ENCODE measurements around the gene UNCX. TPM values are rescaled to one million over a fixed set of nuclear protein-coding genes. Genes with fewer than 3 reads are reported as not detected.
A peak's percentile ranks its signal among the peaks of the same experiment; 100 is the strongest.

The UNCX gene
- total RNA-seq, 2 donors from 2014 or later = not detected

GRCh38 chr7:1241603-1242255, 9.1 kb downstream of the UNCX start:
- no peak overlapping the region for H3K4me3 Mint-ChIP-seq
- H3K9me3 Mint-ChIP-seq = no peaks in the 10 kb centered on the region
- H3K27ac Mint-ChIP-seq = no peak overlapping the region
- ATAC-seq (replicated peaks) = no peak
- H3K27me3 Mint-ChIP-seq = peaks cover 56% of the 10 kb centered on the region
- H3K36me3 Mint-ChIP-seq (ENCODE audit: low read depth) = peaks cover 6% of the 10 kb centered on the region
- H3K4me1 Mint-ChIP-seq = no peaks in the 10 kb centered on the region

GRCh38 chr7:1242256-1242605, 9.6 kb downstream of the UNCX start:
- Mint-ChIP-seq H3K4me3 (no peak overlapping the region), H3K27ac (no peak overlapping the region), H3K9me3 (no peaks in the 10 kb centered on the region), H3K4me1 (no peaks in the 10 kb centered on the region), H3K27me3 (peaks cover 58% of the 10 kb centered on the region), H3K36me3 (ENCODE audit: low read depth) (peaks cover 6% of the 10 kb centered on the region)
- no peak for ATAC-seq (replicated peaks)

GRCh38 chr7:1242606-1243289, 10.1 kb downstream of the UNCX start:
- Mint-ChIP-seq H3K27ac (no peak overlapping the region), H3K27me3 (peaks cover 55% of the 10 kb centered on the region), H3K9me3 (no peaks in the 10 kb centered on the region), H3K4me1 (no peaks in the 10 kb centered on the region), H3K4me3 (no peak overlapping the region), H3K36me3 (ENCODE audit: low read depth) (peaks cover 6% of the 10 kb centered on the region)
- ATAC-seq (replicated peaks) = no peak

GRCh38 chr7:1243290-1243963, 10.8 kb downstream of the UNCX start:
- Mint-ChIP-seq H3K27me3 (peaks cover 55% of the 10 kb centered on the region), H3K36me3 (ENCODE audit: low read depth) (peaks cover 6% of the 10 kb centered on the region), H3K4me1 (no peaks in the 10 kb centered on the region), H3K9me3 (no peaks in the 10 kb centered on the region), H3K27ac (no peak overlapping the region), H3K4me3 (no peak overlapping the region)
- no peak for ATAC-seq (replicated peaks)

- Mint-ChIP-seq H3K27me3 (peaks cover 54% of the 10 kb centered on the region), H3K27ac (no peak overlapping the region), H3K36me3 (ENCODE audit: low read depth) (peaks cover 6% of the 10 kb centered on the region), H3K4me1 (no peaks in the 10 kb centered on the region), H3K4me3 (no peak overlapping the region), H3K9me3 (no peaks in the 10 kb centered on the region)
- ATAC-seq (replicated peaks) = no peak
Measured at GRCh38 chr7:1243964-1244416, 11.3 kb downstream of the UNCX start.

GRCh38 chr7:1244700-1245523, 12.2 kb downstream of the UNCX start:
- Mint-ChIP-seq H3K36me3 (ENCODE audit: low read depth) (no peaks in the 10 kb centered on the region), H3K27me3 (peaks cover 48% of the 10 kb centered on the region), H3K4me3 (no peak overlapping the region), H3K9me3 (no peaks in the 10 kb centered on the region), H3K4me1 (no peaks in the 10 kb centered on the region), H3K27ac (no peak overlapping the region)
- ATAC-seq (replicated peaks) = no peak

GRCh38 chr7:1245524-1246050, 12.9 kb downstream of the UNCX start:
- Mint-ChIP-seq H3K27me3 (peaks cover 46% of the 10 kb centered on the region), H3K36me3 (ENCODE audit: low read depth) (no peaks in the 10 kb centered on the region), H3K4me1 (no peaks in the 10 kb centered on the region), H3K9me3 (no peaks in the 10 kb centered on the region), H3K4me3 (no peak overlapping the region), H3K27ac (no peak overlapping the region)
- ATAC-seq (replicated peaks) = no peak

GRCh38 chr7:1246160-1246870, 13.6 kb downstream of the UNCX start:
- no peak for ATAC-seq (replicated peaks)
- Mint-ChIP-seq H3K4me1 (no peaks in the 10 kb centered on the region), H3K36me3 (ENCODE audit: low read depth) (no peaks in the 10 kb centered on the region), H3K27ac (no peak overlapping the region), H3K27me3 (peaks cover 48% of the 10 kb centered on the region), H3K9me3 (no peaks in the 10 kb centered on the region), H3K4me3 (peak overlapping the region; percentile 19)

- H3K36me3 Mint-ChIP-seq (ENCODE audit: low read depth) = no peaks in the 10 kb centered on the region
- H3K4me1 Mint-ChIP-seq = no peaks in the 10 kb centered on the region
- peaks cover 46% of the 10 kb centered on the region for H3K27me3 Mint-ChIP-seq
- no peaks in the 10 kb centered on the region for H3K9me3 Mint-ChIP-seq
- no peak for ATAC-seq (replicated peaks)
- H3K4me3 Mint-ChIP-seq = no peak overlapping the region
- H3K27ac Mint-ChIP-seq = no peak overlapping the region
Measured at GRCh38 chr7:1246871-1247526, 14.3 kb downstream of the UNCX start.

- Mint-ChIP-seq H3K4me3 (no peak overlapping the region), H3K4me1 (no peaks in the 10 kb centered on the region), H3K9me3 (no peaks in the 10 kb centered on the region), H3K27me3 (peaks cover 46% of the 10 kb centered on the region), H3K36me3 (ENCODE audit: low read depth) (no peaks in the 10 kb centered on the region), H3K27ac (no peak overlapping the region)
- no peak for ATAC-seq (replicated peaks)
Measured at GRCh38 chr7:1247527-1248041, 14.9 kb downstream of the UNCX start.

- Mint-ChIP-seq H3K27me3 (peaks cover 42% of the 10 kb centered on the region), H3K4me3 (no peak overlapping the region), H3K36me3 (ENCODE audit: low read depth) (no peaks in the 10 kb centered on the region), H3K9me3 (no peaks in the 10 kb centered on the region), H3K27ac (no peak overlapping the region), H3K4me1 (no peaks in the 10 kb centered on the region)
- no peak for ATAC-seq (replicated peaks)
Measured at GRCh38 chr7:1248143-1248915, 15.7 kb downstream of the UNCX start.

- Mint-ChIP-seq H3K4me3 (no peak overlapping the region), H3K27ac (no peak overlapping the region), H3K27me3 (peaks cover 42% of the 10 kb centered on the region), H3K36me3 (ENCODE audit: low read depth) (no peaks in the 10 kb centered on the region), H3K4me1 (no peaks in the 10 kb centered on the region), H3K9me3 (no peaks in the 10 kb centered on the region)
- no peak for ATAC-seq (replicated peaks)
Measured at GRCh38 chr7:1248916-1249581, 16.4 kb downstream of the UNCX start.

All from activated T-helper 17 cell treated with anti-CD3 and anti-CD28 coated beads, Interleukin-2, amount 50 U/mL, for 72 hours (primary cell).